ENCODE measurements around the gene DCTN4.

GRCh38 chr5:150783422-150783928, 24.7 kb upstream of the DCTN4 start:
- TF ChIP-seq CTCF (conservative IDR thresholded peaks at IDR 0.05 in 1 of 2, IDR thresholded peaks at IDR 0.05 in 1 of 2; ENCODE audit: extremely low read depth in 1 of 2, insufficient read depth in 1 of 2, low read depth in 1 of 2, low read length in 2 of 2) (no peak), EZH2 (IDR thresholded peaks at IDR 0.05; ENCODE audit: borderline replicate concordance, low read length) (no peak)
